HG02623 (cell line): ENCODE measurements around the gene DCLK2.

Source experiments
- ATAC-seq: cut with Tn5 transposase; IDR thresholded peaks from one replicate; pipeline ENCODE4 v1.9.1; 2021; ENCODE audit warnings: moderate library complexity; ENCODE audit not compliant: unreplicated experiment

DCLK2 gene

GRCh38 chr4:150068300-150068960, 9.8 kb upstream of the DCLK2 start:
- no peak for ATAC-seq

GRCh38 chr4:150069353-150069752, 8.9 kb upstream of the DCLK2 start:
- no peak for ATAC-seq

- no peak for ATAC-seq
These were observed 7.6 kb upstream of the DCLK2 start for GRCh38 chr4:150070464-150071170.

GRCh38 chr4:150072471-150072870, 5.8 kb upstream of the DCLK2 start:
- no peak for ATAC-seq

GRCh38 chr4:150072906-150073714, 5.1 kb upstream of the DCLK2 start:
- no peak for ATAC-seq

- ATAC-seq: no peak
These were observed 4.2 kb upstream of the DCLK2 start for GRCh38 chr4:150074064-150074463.

GRCh38 chr4:150078579-150079080, 385 bp downstream of the DCLK2 start:
- no peak for ATAC-seq

- peak; percentile 42 for ATAC-seq
These were observed 886 bp downstream of the DCLK2 start for GRCh38 chr4:150079081-150079581.

GRCh38 chr4:150080337-150080736, 2.1 kb downstream of the DCLK2 start:
- no peak for ATAC-seq

GRCh38 chr4:150080875-150081274, 2.6 kb downstream of the DCLK2 start:
- no peak for ATAC-seq

- peak; percentile 60 for ATAC-seq
These were observed 4.0 kb downstream of the DCLK2 start for GRCh38 chr4:150082241-150082640.

- ATAC-seq: no peak
These were observed 8.8 kb downstream of the DCLK2 start for GRCh38 chr4:150087006-150087405.

GRCh38 chr4:150089732-150090131, 11.5 kb downstream of the DCLK2 start:
- ATAC-seq: no peak

GRCh38 chr4:150090836-150091235, 12.6 kb downstream of the DCLK2 start:
- ATAC-seq: no peak

GRCh38 chr4:150094676-150095075, 16.4 kb downstream of the DCLK2 start:
- ATAC-seq: no peak

- ATAC-seq: no peak
These were observed 18.4 kb downstream of the DCLK2 start for GRCh38 chr4:150096625-150097024.

GRCh38 chr4:150098214-150098613, 20.0 kb downstream of the DCLK2 start:
- ATAC-seq: no peak

GRCh38 chr4:150104404-150105027, 26.3 kb downstream of the DCLK2 start:
- no peak for ATAC-seq

GRCh38 chr4:150106886-150107285, 28.6 kb downstream of the DCLK2 start:
- no peak for ATAC-seq

GRCh38 chr4:150108691-150109090, 30.4 kb downstream of the DCLK2 start:
- no peak for ATAC-seq

GRCh38 chr4:150114641-150115040, 36.4 kb downstream of the DCLK2 start:
- no peak for ATAC-seq
